K562 treated with DMSO at 1 percent for 12 hours (cell line): Measurements from ENCODE around the gene CDH11. TPM values are rescaled to one million over a fixed set of nuclear protein-coding genes. Genes with fewer than 3 reads are reported as not detected.

ENCODE experiments used
- total RNA-seq: library from RNA; unstranded; fragments of 300-600 nt; gene quantifications from 2 replicates; pipeline ENCODE4 v1.2.3, GENCODE V29; 2022; ENCODE audit not compliant: insufficient read depth

The CDH11 gene, protein sequence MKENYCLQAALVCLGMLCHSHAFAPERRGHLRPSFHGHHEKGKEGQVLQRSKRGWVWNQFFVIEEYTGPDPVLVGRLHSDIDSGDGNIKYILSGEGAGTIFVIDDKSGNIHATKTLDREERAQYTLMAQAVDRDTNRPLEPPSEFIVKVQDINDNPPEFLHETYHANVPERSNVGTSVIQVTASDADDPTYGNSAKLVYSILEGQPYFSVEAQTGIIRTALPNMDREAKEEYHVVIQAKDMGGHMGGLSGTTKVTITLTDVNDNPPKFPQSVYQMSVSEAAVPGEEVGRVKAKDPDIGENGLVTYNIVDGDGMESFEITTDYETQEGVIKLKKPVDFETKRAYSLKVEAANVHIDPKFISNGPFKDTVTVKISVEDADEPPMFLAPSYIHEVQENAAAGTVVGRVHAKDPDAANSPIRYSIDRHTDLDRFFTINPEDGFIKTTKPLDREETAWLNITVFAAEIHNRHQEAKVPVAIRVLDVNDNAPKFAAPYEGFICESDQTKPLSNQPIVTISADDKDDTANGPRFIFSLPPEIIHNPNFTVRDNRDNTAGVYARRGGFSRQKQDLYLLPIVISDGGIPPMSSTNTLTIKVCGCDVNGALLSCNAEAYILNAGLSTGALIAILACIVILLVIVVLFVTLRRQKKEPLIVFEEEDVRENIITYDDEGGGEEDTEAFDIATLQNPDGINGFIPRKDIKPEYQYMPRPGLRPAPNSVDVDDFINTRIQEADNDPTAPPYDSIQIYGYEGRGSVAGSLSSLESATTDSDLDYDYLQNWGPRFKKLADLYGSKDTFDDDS
- not detected in 2 replicates for total RNA-seq

GRCh38 chr16:65121870-65122723, at the start of gene CDH11:
Gene CDH11, minus strand, starts transcription at chr16:65122063. Its CDS starts 117,194 bp downstream, at chr16:65004869.

